Caki2 (cell line): ENCODE data around the gene INTS1. TPM values are rescaled to one million over a fixed set of nuclear protein-coding genes. Genes with fewer than 3 reads are reported as not detected.
"Not testable (repeated sequence)": the region's sequence is repeated elsewhere in the genome, so short reads cannot be mapped to it uniquely, and the experiment has no call there.

Source experiments
- DNase-seq: peaks from one replicate; pipeline ENCODE4 v3.0.0-alpha.2; 2015; ENCODE audit warnings: low read depth
- in situ Hi-C: cut with HindIII; loops from 2 replicates; pipeline ENCODE4 v1.10.0; 2016; ENCODE audit warnings: low sequenced_read_pairs, low pct_unique_long_range_greater_than_20kb, mixed read lengths
- total RNA-seq: library from RNA; depleted of rRNA; stranded (reverse); fragments of >200 nt; shearing (Covaris generic); gene quantifications from 2 replicates; pipeline ENCODE4 v1.2.3, GENCODE V29; 2014; ENCODE audit warnings: low replicate concordance

Gene INTS1
- total RNA-seq, 1 experiment from 2014 or later, result 39.4 TPM

GRCh38 chr7:1447112-1447511 is 57.1 kb downstream of the INTS1 start:
- in situ Hi-C loops, result no loop called here

DNA sequence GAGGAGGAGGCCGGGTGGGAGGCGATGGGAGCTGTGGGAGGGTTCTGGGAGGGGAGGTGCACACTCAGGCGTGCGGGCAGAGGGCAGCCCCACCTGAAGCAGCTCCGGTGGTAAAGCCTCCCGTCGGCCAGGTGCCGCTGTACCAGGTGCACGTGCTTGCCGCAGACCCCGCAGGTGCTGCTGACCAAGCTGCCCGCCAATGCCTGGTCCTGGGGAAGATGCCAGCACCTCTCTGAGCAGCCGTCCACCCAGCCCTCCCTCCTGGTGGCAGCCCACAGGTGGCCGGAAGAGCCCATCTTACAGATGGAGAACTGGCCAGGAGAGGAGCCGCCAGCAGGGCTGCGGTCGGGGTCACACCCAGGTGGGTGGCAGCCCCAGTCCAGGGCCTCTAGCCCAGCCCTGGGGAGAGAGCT is 57.6 kb downstream of the INTS1 start:
- in situ Hi-C loops, result no loop called here
- DNase-seq, result no peak

More at GRCh38 chr7:1447112-1447511, 57.1 kb downstream of the INTS1 start:
- DNase-seq, result no peak

DNA sequence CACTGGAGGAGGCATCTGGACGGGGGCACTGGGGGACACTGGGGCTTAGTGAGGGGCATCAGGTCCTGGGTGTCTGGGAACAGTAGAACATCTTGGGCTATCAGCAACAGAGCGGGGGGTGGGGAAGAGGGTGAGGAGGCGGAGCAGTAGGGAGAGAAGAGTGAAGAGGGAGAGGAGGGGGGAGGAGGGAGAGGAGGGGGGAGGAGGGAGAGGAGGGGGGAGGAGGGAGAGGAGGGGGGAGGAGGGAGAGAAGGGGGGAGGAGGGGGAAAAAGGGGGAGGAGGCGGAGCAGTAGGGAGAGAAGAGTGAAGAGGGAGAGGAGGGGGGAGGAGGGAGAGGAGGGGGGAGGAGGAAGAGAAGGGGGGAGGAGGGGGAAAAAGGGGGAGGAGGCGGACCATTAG is 58.2 kb downstream of the INTS1 start:
- DNase-seq, in situ Hi-C loops: not testable (repeated sequence)

- in situ Hi-C loops, result no loop called here
Measured at GRCh38 chr7:1445341-1445740, 58.8 kb downstream of the INTS1 start.

GRCh38 chr7:1444925-1445322 is 59.3 kb downstream of the INTS1 start:
- no peak for DNase-seq
- in situ Hi-C loops, result no loop called here

More at GRCh38 chr7:1445341-1445740, 58.8 kb downstream of the INTS1 start:
- DNase-seq, result no peak

- no peak for DNase-seq
- in situ Hi-C loops, result no loop called here
Measured at GRCh38 chr7:1444214-1444924, 59.8 kb downstream of the INTS1 start.

DNA sequence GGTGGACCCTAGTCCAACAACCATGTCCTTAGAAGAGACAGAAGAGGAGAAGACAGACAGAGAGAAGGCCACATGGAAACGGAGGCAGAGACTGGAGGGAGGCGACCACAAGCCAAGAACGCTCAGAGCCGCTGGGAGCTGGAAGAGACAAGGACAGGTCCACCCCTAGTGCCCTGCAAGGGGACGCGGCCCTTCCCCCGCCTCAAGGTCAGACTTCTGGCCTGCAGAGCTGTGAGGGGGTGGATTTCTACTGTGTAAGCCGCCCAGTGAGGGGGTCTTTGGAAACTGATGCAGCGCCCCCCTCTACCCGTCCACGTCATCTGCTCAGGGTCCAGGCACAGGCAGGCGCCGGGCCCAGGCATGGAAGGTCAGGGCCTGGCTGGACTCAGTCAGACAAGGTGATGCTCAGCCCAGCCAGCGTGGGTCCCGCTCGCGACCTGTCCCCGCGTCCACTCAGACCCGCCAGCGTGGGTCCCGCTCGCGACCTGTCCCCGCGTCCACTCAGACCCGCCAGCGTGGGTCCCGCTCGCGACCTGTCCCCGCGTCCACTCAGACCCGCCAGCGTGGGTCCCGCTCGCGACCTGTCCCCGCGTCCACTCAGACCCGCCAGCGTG is 60.5 kb downstream of the INTS1 start:
- in situ Hi-C loops, DNase-seq: not testable (repeated sequence)

DNA sequence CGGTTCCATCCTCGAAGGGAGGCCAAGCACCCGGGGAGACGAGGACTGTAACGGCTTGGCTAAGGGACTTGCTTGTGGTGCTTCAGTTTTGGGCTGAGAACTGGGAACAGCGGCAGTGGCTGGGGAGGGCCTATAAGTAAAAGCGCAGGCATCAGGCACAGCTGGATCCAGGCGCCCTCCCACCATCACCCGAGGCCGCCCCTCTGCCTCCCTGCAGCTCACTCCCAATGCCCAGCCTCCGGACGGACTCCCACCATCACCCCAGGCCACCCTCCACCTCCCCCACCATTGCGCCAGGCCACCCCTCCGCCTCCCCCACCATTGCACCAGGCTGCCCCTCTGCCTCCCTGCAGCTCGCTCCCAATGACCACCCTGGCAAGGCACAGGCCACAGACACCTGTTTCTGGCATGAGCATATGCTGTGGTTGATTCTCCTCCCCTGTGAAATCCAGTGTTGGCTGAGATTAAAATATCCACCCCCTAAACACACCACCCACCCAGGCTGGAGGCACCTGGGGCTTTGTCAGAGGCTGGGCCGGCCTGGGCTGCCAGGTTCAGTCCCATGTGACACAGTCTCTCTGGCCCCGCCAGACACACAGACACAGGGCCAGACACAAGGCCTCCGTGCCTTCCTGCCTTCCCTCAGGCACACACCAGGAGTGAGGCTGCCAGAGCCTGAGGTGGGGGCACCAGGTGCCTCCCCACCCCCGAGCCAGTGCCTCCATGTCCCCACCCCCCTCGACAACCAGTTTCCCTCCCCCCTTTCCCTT is 61.6 kb downstream of the INTS1 start:
- in situ Hi-C loops, result no loop called here

GRCh38 chr7:1441615-1442354 is 62.4 kb downstream of the INTS1 start:
- DNase-seq, result no peak
- in situ Hi-C loops, result no loop called here

More for the DNA sequence above, 61.6 kb downstream of the INTS1 start:
- DNase-seq, result no peak

DNA sequence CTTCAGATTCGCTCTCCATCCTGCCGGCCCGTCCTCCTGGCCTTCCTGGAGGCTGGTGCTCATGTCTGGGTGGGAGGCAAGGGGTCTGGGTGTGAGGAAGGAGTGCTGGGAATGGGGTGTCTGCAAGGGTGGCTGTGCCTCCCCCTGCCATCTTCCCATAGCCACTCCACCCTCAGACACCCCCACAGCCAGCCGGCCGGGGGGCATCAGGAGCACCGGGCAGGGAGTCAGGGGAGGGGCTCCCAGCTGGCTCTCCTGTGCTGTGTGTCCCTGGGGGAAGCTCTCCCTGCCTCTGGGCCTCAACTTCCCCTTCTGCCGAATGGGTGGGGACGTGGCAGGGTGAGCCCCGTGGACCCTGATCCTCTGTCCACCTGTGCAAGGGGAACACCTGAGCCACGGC is 63.6 kb downstream of the INTS1 start:
- in situ Hi-C loops, result no loop called here
- no peak for DNase-seq

DNA sequence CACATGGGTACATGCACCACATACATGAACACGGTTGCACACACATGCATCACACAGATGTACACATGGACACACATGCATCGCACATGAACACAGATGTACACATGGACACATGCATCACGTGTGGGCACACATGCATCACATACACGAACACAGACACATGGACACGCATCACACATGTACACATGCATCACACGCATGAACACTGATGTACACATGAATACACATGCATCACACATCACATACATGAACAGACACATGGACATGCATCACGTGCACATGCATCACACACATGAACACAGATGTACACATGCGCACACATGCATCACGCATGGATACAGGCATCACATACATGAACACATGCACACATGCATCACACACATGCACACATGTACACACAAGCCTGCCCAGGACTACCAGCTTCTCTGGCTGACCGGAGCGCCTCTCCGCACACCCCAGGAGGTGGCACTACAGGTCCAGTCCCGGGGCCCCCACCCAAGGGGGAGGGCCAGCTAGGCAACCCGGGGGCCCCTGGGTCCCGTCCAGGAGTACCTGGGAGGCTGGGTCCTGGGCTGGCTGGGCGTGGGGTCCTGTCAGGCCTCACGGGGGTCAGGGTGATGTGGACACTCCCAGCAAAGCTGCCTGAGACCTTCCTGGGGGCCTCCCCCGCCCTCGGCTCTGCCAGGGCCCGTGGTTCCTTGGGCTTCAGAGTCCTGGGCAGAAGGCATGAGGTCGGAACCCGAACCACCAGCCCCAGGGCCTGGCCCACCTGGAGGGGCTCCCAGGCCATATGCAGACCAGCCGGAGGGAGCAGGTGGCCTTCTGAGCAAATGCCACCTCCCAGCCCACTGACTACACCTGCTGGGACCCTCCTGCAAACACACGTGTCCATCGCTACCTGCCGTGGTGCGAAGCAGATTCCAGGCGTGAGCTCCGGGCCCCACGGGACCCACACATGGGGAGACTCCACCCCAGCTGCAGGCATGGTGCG is 64.5 kb downstream of the INTS1 start:
- in situ Hi-C loops, result no loop called here
- DNase-seq, result no peak

- in situ Hi-C loops, result no loop called here
Measured at GRCh38 chr7:1438821-1439220, 65.4 kb downstream of the INTS1 start.

DNA sequence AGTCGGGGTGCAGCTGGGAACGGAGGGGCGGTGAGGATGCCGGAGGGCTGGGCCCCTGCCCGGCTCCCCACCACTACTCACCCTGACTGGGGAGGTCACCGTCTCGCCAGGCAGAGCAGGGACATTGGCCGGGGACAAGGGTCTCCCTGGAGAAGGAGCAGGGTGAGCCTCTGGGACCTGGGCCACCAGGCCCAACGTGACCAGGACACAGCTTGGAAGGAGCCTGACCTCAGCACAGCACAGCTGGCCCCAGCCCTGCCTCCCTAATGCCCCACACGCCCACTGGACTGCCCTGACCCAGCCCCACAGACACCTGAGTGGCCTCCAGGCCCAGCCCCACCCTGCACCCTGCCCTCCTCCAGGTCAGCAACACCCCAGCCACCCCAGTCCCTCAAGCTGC is 66.0 kb downstream of the INTS1 start:
- in situ Hi-C loops, result no loop called here
- no peak for DNase-seq

More at GRCh38 chr7:1438821-1439220, 65.4 kb downstream of the INTS1 start:
- DNase-seq, result no peak

- in situ Hi-C loops, result no loop called here
- DNase-seq, result no peak
Measured at GRCh38 chr7:1437155-1437880, 66.9 kb downstream of the INTS1 start.

DNA sequence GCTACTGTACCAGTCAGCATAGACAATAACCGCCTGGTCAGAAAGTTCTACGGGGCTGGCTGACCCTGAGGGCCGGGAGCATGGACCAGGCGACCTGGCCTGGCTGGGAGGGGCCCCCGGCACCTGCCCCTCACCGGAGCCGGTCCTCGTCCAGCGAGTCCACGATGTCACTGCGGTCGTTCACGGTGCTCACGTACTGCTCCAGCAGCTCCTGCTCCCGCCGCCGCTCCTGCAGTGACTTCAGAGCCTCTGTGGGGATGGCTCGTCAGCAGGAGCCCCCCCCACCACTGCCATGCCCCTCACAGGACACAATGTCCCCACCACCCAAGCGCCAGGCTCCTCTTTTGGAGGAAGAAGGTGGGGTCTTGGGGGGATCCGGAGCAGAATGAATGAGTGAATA is 67.6 kb downstream of the INTS1 start:
- in situ Hi-C loops, result no loop called here
- DNase-seq, result no peak

DNA sequence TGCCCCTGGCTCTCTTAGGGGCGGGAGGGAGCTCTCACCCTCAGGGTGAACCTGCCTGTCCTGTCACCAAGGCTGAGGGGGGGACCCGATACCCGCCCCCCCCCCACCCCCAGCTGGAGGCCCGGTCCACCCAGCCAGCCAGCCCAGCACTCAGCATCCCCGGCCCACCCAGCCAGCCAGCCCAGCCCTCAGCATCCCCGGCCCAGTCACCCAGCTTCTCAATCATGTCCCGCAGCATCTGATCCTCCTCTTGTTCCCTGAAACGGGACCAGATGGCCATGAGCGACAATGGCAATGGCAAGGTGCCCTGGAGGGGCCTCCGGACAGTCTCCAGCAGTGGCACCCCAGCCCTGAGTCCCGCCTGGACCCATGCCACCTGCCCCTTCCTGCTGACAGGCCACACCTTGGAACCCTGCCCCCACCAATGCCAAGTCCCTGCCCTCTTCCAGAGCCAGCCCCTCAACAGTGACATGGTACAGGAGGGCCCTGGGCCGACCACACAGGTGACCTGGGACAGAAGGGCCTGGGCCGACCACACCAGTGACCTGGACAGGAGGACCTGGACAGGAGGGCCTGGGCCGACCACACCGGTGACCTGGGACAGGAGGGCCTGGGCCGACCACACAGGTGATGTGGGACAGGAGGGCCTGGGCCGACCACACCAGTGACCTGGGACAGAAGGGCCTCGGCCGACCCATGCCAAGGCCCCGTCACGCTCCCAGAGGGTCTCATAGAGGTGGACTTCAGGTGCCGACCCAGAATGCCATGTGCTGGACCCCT is 69.1 kb downstream of the INTS1 start:
- in situ Hi-C loops, result no loop called here
- DNase-seq, result no peak
